Thymus (tissue), 11 donors: ENCODE results near the gene TNNI3K. TPM values are rescaled to one million over a fixed set of nuclear protein-coding genes. Genes with fewer than 3 reads are reported as not detected.

ENCODE experiments used
- DNase-seq, 9 donors: peaks; one replicate each; pipeline ENCODE4 v3.0.0-alpha.2; 2013; ENCODE audit warnings: low spot score in 9 of 9, low read depth in 6 of 9, missing footprints in 1 of 9
- H3K27ac ChIP-seq, 2 donors: one replicate each; pipeline ENCODE4 v1.5.1; 2013; ENCODE audit warnings: control low read depth in 1 of 2, low read depth in 1 of 2, low read length in 1 of 2, mild to moderate bottlenecking in 1 of 2, moderate library complexity in 1 of 2
- H3K27me3 ChIP-seq, 2 donors: one replicate each; pipeline ENCODE4 v1.5.1; 2013; ENCODE audit warnings: low read length in 1 of 2; ENCODE audit not compliant: control insufficient read depth in 2 of 2, insufficient read depth in 1 of 2
- H3K36me3 ChIP-seq, 2 donors: one replicate each; pipeline ENCODE4 v1.5.1; 2013; ENCODE audit warnings: low read length in 1 of 2, mild to moderate bottlenecking in 1 of 2, moderate library complexity in 1 of 2; ENCODE audit not compliant: control insufficient read depth in 2 of 2, insufficient read depth in 2 of 2
- H3K4me1 ChIP-seq, 2 donors: one replicate each; pipeline ENCODE4 v1.5.1; 2013; ENCODE audit warnings: low read length in 2 of 2; ENCODE audit not compliant: control insufficient read depth in 2 of 2, insufficient read depth in 2 of 2
- H3K4me3 ChIP-seq, 2 donors: one replicate each; pipeline ENCODE4 v1.5.1; 2013; ENCODE audit warnings: low read length in 2 of 2, control low read depth in 1 of 2, mild to moderate bottlenecking in 1 of 2
- H3K9me3 ChIP-seq, 2 donors: one replicate each; pipeline ENCODE4 v1.5.1; 2013; ENCODE audit warnings: low read length in 1 of 2, mild to moderate bottlenecking in 1 of 2; ENCODE audit not compliant: control insufficient read depth in 2 of 2, insufficient read depth in 1 of 2
- WGBS: extraction: QIAGEN DNeasy Blood & Tissue Kit; methylation state at CpG from one replicate; pipeline ENCODE4 v1.1.7; 2013; 5-methylcytosine and 5-hydroxymethylcytosine counted together
- polyA plus RNA-seq: library from polyadenylated mRNA; stranded (reverse); fragments of 200-250 nt; gene quantifications from one replicate; pipeline ENCODE4 v1.2.3, GENCODE V29; 2013
- total RNA-seq: library from RNA; stranded (reverse); fragments of 120-200 nt; gene quantifications from one replicate; pipeline ENCODE4 v1.2.4, GENCODE V29; 2013
- donor health status: healthy.

Gene TNNI3K
- total and polyA plus RNA-seq, 2 donors = 0.61 to 0.94 TPM

DNA sequence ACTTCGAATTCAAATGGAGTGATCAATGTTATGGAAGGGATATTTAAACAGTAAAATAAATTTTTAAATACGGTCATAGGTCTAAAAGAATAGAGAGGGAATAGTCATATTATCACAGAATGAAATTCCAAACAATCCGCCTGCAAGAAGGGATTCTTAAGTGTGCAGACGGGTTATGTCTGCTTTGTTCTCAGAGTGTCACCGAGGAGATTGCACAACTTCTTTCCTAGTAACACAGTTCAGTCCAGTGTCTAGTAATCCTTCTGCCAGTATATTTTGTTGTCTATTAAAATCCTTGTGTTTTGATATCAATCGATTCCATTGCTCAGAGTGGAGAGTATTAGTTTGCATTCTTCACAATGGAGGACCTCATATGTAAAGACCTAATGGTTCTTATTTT lies 228.8 kb downstream of the TNNI3K start:
- Histone ChIP-seq H3K27ac (no peak overlapping the region), H3K27me3 (no peaks in the 10 kb centered on the region), H3K9me3 (peaks cover 0 to 5% of the 10 kb centered on the region in 2 donors), H3K36me3 (no peaks in the 10 kb centered on the region), H3K4me3 (no peak overlapping the region), H3K4me1 (no peaks in the 10 kb centered on the region)
- 93% methylated on average over 6 of the region's 6 CpGs for WGBS
- DNase-seq = no peak

DNA sequence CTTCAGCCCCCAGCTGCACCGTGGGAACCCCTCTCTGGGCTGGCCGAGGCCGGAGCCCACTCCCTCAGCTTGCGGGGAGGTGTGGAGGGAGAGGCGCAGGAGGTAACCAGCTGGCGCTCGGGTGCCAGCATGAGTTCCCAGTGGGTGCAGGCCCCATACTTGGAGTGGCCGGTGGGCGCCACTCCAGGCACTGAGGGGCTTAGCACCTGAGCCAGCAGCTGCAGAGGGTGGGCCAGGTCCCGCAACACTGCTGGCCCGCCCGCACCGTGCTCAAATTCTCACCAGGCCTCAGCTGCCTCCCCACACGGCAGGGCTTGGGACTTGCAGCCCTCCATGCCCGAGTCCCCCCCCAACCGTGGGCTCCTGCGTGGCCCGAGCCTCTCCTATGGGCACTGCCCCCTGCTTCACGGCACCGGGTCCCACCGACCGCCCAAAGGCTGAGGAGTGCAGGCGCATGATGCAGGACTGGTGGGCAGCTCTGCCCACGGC lies 230.1 kb downstream of the TNNI3K start:
- WGBS = 97% methylated on average over 24 of the region's 24 CpGs
- Histone ChIP-seq H3K9me3 (peaks cover 0 to 5% of the 10 kb centered on the region in 2 donors), H3K36me3 (no peaks in the 10 kb centered on the region), H3K27ac (no peak overlapping the region), H3K4me1 (no peaks in the 10 kb centered on the region), H3K27me3 (no peaks in the 10 kb centered on the region), H3K4me3 (no peak overlapping the region)
- no peak for DNase-seq

DNA sequence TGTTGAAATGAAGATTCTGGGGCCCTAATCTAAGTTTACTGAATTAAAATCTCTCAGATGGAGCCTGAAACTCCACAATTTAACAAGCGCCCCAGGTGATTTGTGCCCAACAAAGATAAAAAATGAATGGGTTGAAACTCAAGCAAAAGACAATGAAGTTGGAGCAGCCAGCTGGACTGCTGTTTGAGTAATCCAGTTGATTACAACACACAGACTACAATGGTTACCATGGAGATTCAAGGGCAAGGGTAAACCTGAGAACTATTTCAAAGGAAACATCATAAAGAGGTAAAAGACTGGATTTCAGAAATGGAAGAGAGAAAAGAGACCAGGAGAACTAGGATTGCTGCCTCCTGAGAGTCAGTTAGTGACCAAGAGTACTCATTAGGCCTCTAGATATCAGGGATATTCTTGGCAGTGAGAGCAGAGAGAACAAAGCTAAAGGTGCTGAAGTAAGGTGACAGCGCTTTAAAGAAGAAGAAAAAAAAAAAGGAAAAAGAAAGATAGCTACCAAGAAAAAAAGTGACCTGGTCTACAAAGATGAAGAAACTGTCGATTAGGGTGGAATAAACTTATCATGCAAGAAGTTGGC lies 232.7 kb downstream of the TNNI3K start:
- peaks cover 0 to 5% of the 10 kb centered on the region in 2 donors for H3K9me3 ChIP-seq
- no peaks in the 10 kb centered on the region for H3K36me3 ChIP-seq
- no peak for DNase-seq
- no peaks in the 10 kb centered on the region for H3K27me3 ChIP-seq
- no peaks in the 10 kb centered on the region for H3K4me1 ChIP-seq
- WGBS = 94% methylated on average over 3 of the region's 3 CpGs
- no peak overlapping the region for H3K4me3 ChIP-seq
- no peak overlapping the region for H3K27ac ChIP-seq

DNA sequence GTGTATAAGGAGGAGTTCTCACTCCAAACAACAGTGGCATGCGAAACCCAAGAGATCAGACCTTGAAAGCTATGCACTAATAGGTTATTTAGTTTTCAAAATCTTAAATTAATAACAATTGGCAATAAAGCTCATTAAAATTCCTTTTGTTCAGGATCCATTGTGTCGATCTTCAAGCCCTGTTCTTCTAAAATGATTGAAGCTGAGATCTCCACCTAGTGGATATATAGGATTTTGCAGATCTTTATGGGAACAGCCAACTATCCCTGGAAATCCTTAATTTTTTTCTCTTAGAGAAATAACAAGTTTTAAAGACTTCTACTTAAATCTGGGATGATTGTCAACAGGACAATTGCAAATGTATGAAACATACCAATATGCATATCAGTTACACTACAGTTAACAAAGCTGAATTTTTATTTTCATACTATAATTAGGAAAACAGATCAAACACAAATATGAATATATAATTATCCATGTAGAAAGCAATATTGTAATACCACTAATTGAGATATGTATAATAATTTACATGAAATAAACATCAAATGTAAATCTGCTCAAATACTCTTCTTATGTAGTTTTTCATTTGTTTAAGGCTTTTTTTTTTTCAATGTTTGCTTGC lies 233.9 kb downstream of the TNNI3K start:
- peaks cover 0 to 5% of the 10 kb centered on the region in 2 donors for H3K9me3 ChIP-seq
- no peaks in the 10 kb centered on the region for H3K36me3 ChIP-seq
- H3K4me1 ChIP-seq = no peaks in the 10 kb centered on the region
- H3K27ac ChIP-seq = no peak overlapping the region
- H3K27me3 ChIP-seq = no peaks in the 10 kb centered on the region
- 12% methylated on average over 2 of the region's 2 CpGs for WGBS
- peak in 1 of 9 donors; percentile 20 for DNase-seq
- no peak overlapping the region for H3K4me3 ChIP-seq

DNA sequence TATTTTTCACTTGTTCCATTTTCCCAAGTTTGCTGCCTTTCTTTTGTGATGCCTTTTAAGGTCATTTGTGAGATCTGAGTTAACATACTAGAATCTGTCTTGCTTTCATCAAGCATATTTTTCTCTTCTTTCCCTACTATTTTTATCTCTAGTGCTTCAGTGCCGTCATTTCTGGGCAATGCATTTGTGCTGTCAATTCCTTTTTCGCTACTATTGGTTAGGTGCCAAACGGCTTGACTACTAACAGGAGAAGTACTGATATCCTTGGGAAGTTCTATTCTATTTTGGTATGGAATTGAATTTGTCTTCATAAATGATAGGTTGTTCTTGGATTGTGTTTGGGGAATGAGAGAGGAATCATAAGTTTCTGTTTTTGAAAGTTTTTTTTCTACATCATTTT lies 235.1 kb downstream of the TNNI3K start:
- no peaks in the 10 kb centered on the region for H3K36me3 ChIP-seq
- no peak overlapping the region for H3K27ac ChIP-seq
- no peaks in the 10 kb centered on the region for H3K4me1 ChIP-seq
- H3K27me3 ChIP-seq = no peaks in the 10 kb centered on the region
- no peak overlapping the region for H3K4me3 ChIP-seq
- DNase-seq = no peak
- 88% methylated on average over 3 of the region's 3 CpGs for WGBS
- peaks cover 0 to 3% of the 10 kb centered on the region in 2 donors for H3K9me3 ChIP-seq

DNA sequence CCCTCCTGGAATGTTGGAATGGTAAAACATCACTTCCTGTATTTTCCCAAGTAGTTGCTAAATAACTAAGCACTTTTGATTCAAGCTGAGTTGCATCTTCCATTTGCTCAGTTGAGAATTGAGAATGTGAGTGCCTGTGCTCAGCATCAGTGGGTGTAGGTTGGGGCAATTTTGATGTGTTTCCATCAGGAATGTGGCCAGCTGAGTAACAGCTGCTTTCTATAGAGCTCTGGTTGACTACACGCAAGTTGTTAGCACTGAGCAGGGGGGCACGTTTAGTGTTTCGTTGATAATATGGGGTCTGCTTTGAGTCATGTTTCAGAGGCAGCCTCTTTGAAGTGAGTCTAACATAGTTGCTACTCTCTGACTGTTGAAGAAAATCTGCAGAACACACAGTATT lies 235.7 kb downstream of the TNNI3K start:
- 47% methylated on average over 3 of the region's 3 CpGs for WGBS
- H3K36me3 ChIP-seq = no peaks in the 10 kb centered on the region
- H3K9me3 ChIP-seq = no peaks in the 10 kb centered on the region
- no peak overlapping the region for H3K27ac ChIP-seq
- H3K4me1 ChIP-seq = no peaks in the 10 kb centered on the region
- no peak for DNase-seq
- H3K27me3 ChIP-seq = no peaks in the 10 kb centered on the region
- no peak overlapping the region for H3K4me3 ChIP-seq

DNA sequence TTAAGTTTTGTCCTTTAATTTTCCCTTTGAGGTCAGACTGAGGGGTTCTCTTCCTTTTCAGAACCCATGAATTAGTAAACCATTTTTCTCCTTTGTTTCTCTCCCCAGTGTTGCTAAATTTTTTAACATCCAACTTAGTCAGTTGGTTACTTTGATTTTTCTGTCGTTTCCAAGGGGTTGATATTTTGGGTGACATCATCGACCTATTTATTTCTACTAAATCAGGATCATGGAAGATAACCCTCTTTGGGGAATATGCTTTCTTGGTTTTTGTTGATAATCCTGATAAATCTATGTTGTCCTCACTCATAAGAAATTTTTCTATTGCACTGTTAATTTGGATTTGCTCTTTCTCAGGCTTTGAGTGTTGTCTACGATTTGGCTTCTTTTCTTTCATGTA lies 236.3 kb downstream of the TNNI3K start:
- DNase-seq = no peak
- Histone ChIP-seq H3K9me3 (no peaks in the 10 kb centered on the region), H3K4me1 (no peaks in the 10 kb centered on the region), H3K4me3 (no peak overlapping the region), H3K27me3 (no peaks in the 10 kb centered on the region), H3K27ac (no peak overlapping the region), H3K36me3 (no peaks in the 10 kb centered on the region)
- 89% methylated on average over 3 of the region's 3 CpGs for WGBS

DNA sequence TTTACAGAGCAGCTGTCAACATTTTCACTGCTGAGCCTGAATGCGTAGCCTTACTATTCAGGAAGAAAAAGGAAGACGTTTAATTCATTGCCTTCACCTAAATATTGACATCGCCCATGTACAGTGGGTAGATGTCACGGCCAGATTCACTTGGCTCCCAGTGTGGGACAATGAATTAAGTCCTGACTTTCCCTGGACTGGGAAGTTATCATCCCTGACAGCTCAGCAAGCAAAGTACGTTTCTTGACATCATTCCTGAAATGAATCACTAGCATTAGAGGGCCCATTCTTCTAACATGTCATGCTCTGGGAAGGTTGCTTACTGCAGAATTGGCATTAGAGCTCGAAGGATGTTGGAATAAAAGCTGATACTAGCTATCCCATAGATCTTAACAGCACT lies 239.4 kb downstream of the TNNI3K start:
- 86% methylated on average over 6 of the region's 6 CpGs for WGBS
- H3K4me3 ChIP-seq = no peak overlapping the region
- no peaks in the 10 kb centered on the region for H3K36me3 ChIP-seq
- no peak for DNase-seq
- no peak overlapping the region for H3K27ac ChIP-seq
- H3K9me3 ChIP-seq = no peaks in the 10 kb centered on the region
- H3K4me1 ChIP-seq = no peaks in the 10 kb centered on the region
- H3K27me3 ChIP-seq = no peaks in the 10 kb centered on the region

DNA sequence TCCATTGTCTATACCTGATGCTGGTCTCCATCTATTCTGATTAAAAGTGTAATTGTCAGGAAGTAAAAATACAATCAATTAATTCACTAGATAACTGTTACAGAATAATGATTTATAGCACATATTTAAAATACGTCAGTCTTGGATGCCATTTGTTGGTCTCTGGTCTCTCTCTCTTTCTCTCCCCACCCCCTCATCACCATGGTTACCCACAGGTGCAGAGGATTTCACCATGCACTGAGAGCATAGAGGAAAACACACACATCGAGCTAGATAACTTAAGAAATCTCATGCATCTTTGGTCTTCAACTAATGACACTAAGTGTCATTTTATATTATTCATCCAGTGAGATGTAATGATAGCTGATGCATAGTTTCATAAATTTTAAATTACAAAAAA lies 243.8 kb downstream of the TNNI3K start:
- WGBS = 83% methylated on average over 2 of the region's 2 CpGs
- H3K4me3 ChIP-seq = no peak overlapping the region
- H3K36me3 ChIP-seq = no peaks in the 10 kb centered on the region
- no peaks in the 10 kb centered on the region for H3K9me3 ChIP-seq
- no peaks in the 10 kb centered on the region for H3K4me1 ChIP-seq
- H3K27ac ChIP-seq = no peak overlapping the region
- DNase-seq = no peak
- no peaks in the 10 kb centered on the region for H3K27me3 ChIP-seq
